DMS114 treated with DMSO at 0.1 percent for 48 hours (cell line): ENCODE measurements around the gene PTTG1.
"Not testable (repeated sequence)": the region's sequence is repeated elsewhere in the genome, so short reads cannot be mapped to it uniquely, and the experiment has no call there.

Source experiments
- DNase-seq: peaks from one replicate; lab custom pipeline; 2025; ENCODE audit not compliant: unreplicated experiment; lab: John Stamatoyannopoulos, UW

Gene PTTG1

DNA sequence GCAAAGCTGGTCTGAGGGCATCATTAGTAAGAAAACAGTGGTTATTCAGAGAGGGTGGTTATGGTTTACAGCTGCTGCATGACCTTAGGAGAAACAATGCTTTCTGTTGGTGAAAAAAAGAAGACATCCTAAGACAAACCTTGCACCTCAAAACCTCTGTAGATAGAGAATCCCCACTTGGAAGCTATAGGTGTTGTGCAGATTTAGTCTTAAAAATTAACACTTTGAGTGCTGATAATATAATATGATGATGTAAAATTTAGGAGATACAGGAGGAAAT, 1.4 kb upstream of the PTTG1 start:
- no peak for DNase-seq

- no peak for DNase-seq
Measured at GRCh38 chr5:160423099-160423498, 1.4 kb downstream of the PTTG1 start.

DNA sequence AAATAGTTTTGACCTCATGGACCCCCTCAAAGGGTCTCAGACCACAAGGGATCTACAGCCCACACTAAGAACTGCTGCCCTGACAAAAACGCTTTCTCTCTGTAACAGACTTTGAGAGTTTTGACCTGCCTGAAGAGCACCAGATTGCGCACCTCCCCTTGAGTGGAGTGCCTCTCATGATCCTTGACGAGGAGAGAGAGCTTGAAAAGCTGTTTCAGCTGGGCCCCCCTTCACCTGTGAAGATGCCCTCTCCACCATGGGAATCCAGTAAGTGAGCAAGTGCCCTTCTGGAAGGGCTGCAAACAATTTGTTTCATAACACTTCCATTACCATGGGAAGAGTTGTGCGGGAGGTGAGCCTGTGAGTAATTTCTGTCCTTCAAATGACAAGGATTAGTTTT, 6.0 kb downstream of the PTTG1 start:
- no peak for DNase-seq

GRCh38 chr5:160432196-160432595, 10.5 kb downstream of the PTTG1 start:
- DNase-seq, result no peak

DNA sequence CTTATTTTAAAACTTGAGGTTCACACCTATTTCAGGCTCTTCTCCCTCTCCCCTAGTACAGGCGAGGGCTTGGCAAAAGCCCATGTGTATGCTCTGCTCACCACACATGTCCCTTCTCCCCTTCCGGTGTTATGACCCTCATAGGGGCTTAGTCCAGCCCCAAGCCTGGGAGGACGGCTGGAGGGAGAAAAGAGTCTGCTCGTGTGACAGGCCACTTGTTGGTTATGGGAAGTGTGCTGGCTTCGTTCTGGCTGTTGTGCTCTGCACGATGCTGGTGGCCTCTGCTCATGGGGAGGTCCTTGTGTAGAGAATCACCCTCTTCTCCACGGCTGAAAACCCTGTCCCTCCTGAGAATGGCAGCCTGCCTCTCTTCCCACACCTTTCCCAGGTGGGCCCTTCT, 11.1 kb downstream of the PTTG1 start:
- DNase-seq, result no peak

DNA sequence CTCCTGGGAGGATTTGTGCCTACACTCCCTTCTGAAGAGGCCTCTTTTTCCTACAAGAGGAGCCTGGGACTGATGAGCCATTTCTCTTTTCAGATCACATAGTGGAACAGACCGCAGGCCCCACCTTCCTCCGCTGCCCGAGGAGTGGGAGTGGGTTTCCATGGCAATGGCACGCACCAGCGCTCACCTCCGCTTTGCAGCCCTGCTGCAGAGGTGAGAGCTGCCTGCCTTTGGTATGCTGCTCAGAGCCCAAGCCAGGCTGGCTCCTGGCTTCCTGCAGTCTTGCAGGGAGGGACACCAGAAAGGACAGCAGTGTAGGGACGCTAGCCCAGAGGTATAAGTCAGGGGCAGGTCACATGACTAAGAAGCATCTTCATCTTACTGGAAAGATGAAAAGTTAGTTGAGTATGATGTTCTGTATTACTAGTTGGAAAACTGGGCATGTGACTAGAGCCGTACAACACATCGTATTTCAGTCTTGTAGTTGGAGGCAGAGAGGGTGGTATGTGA, 12.4 kb downstream of the PTTG1 start:
- DNase-seq, result no peak

DNA sequence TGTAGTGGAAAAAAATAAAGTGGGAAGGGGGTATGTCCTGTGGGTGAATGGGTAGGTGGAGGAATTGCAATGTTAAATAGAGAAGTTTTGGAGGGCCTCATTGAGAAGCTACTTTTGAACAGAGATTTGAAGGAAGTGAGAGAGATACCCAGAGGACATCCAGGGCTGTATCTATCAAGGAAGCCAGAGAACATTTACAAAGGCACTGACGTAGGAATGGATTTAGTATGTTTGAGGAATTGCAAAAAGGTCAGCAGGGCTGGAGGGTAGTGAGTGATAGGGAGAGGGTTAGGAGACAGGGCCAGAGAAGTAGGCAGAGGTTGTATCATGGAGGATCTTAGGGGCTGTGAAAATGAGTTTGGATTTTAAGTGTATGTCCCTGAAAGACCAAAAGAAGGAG, 13.9 kb downstream of the PTTG1 start:
- no peak for DNase-seq

GRCh38 chr5:160436017-160436416, 14.4 kb downstream of the PTTG1 start:
- DNase-seq, result no peak

DNA sequence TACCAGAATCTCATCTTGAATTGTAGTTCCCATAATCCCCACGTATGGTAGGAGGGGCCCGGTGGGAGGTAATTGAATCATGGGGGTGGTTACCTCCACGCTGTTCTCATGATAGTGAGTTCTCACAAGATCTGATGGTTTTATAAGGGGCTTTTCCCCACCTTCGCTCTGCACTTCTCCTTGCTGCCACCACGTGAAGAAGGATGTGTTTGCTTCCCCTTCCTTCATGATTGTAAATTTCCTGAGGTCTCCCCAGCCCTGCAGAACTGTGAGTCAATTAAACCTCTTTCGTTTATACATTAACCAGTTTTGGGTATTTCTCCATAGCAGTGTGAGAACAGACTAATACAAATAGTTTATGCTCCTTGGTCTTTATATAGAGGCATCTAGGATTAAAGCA, 15.0 kb downstream of the PTTG1 start:
- DNase-seq, result not testable (repeated sequence)

GRCh38 chr5:160437271-160437670, 15.6 kb downstream of the PTTG1 start:
- DNase-seq, result no peak

DNA sequence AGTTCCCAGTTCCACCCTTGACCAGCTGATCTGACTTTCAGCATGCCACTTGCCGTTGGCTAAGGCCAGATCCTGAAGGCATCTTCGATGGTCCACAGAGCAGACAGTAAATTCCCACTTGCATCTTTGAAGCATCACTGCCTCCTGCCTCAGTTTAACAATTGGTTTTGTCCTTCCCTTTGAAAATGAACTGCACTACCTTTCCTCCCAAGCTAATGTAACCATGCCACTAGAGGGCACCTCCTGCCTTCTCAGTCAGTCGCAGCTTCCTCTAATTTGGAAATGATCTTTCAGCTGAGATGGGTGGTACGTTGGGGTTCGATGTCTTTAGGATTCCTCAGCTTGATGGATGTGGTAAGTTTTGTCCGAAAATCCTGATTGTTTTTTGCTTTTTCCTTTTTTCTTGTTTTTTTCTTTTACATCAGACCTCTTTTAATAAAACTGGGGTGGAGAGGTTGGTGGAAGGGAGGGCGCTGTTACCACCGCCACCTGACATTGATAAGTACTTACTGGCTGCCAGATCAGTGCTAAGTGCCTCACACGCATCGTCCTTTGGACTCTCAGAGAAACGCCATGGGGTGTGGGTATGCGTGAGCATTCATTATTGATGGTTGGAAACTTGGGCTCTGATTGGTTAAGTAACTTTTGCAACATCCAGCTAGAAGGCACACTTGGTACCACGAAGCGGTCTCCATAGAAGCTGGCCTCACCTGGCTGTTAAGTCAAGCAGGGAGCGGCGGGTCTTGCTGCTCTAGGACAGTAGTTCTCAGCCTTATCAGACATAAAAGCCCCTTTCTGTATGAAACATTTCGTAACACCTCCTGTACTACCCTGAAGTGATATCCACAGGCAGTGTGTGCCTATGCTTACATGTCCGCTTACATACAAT, 16.9 kb downstream of the PTTG1 start:
- DNase-seq, result peak; percentile 54

DNA sequence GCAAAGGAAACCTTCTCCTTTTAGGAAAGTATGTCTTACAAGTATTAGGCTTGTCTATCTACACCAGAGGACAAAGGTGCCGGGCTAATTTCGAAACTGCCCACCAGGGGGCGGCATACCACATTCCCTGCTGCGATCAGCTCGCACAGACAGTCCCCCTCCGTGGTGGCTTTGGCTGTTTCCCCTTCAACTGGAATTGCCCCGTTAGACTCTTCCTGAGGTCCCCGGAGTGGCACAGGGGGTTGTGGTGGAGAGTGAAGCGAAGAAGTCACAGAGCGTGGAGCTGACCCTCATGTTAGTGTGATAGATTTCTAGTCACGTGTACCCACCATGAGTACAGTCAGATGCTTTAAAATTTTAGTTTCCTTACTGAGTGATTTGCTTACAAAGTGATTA, 17.5 kb downstream of the PTTG1 start:
- DNase-seq, result peak; percentile 80

- no peak for DNase-seq
Measured at GRCh38 chr5:160441311-160441781, 19.7 kb downstream of the PTTG1 start.

DNA sequence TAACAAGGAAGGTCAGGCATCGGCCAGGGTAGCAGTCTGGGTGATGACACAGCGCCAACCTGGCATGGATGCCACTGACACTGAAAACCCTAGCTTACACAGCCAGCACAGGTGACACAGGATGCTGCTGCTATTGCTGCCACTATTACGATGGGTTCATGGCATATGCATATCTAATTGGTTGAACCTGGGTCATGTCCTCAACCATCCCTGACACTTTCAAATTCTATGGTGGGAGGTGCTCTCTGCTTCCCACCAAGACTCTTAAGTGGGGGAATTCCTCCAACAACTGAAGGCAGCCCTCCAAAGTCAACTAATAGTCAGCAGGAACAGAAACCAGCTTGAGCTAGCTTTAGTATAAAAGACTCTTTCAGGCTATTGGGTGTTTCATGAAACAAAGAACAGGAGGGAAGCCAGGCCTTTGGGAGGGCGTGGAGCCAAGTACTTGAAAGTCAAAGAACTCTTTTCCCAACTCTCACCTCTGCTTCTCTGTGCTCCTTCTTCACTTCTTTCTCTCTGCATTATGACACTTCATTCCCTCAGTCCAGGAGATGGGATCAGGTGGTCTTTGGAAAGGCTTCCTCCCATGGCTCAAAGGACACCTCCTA, 21.3 kb downstream of the PTTG1 start:
- DNase-seq, result no peak

GRCh38 chr5:160444407-160444806, 22.8 kb downstream of the PTTG1 start:
- DNase-seq, result no peak

DNA sequence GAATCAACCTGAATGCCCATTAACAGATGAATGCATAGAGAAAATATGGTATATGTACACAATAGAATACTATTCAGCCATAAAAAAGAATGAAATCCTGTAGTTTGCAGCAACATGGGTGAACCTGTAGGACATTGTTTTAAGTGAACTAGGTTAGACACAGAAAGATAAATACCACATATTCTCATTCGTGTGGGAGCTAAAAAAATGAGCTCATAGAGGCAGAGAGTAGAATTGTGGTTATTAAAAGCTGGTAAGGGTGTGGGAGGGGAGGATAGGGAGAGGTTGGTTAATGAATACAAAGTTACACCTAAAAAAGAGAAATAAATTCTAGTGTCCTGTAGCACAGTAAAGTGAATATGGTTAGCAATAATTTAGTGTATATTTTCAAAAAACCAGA, 23.5 kb downstream of the PTTG1 start:
- DNase-seq, result no peak

- no peak for DNase-seq
Measured at GRCh38 chr5:160445751-160446150, 24.1 kb downstream of the PTTG1 start.

GRCh38 chr5:160448886-160449285, 27.2 kb downstream of the PTTG1 start:
- no peak for DNase-seq

DNA sequence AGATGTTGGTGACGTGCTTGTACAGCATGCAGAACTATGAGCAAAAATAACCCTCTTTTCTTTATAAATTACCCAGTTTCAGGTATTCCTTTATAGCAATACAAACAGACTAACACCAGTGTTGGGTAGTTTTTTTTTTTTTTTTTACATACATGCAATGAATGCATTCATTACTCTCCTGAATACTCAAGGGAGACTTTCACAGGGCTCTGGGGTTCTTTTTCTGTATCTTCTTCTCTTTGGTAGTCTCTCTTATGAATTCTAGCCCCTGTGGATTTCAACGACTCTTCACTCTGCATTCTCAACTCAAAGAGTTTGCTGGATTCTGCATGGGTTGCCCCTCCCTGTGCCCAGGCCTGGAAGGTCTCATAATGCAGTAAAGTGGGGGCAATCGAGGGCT, 27.8 kb downstream of the PTTG1 start:
- no peak for DNase-seq

DNA sequence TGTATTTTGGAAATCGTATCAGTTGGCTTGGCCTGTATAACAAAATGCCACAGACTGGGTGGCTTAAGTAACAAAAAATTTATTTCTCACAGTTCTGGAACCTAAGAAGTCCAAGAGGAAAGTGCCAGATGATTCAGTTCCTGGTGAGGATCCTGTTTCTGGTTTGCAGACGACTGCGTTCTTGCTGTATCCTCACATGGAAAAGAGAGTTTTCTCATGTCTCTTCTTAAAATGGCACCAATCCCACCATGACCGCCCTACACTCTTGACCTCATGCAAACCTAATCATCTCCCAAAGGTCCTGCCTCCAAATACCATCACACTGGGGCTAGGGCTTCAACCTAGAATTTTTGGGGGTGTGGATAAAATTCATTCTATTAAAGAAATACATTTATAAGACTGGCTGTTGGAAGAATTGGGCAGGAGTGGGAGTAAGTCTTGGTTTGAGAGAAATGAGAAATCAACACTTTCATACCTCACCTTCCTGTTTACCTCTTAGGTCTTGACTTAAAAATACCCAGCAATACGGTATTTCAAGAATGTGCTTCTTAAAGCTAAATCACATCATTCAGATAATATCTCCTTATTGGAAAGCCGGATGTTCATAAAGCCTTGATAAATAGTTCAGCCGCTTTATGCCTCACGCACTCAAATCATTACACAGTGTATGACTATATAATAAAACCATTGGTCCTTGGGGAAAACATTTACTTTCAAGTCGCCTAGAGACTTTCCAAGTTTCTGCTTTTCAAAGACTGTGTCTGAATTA, 28.7 kb downstream of the PTTG1 start:
- DNase-seq, result no peak

- DNase-seq, result no peak
Measured at GRCh38 chr5:160451281-160451680, 29.6 kb downstream of the PTTG1 start.

GRCh38 chr5:160452036-160452435, 30.4 kb downstream of the PTTG1 start:
- DNase-seq, result no peak
